Adrenal gland (tissue), 5 donors: Measurements from ENCODE around the gene C18orf63.

Experiments used
- POLR2A ChIP-seq, 2 donors: fragments of 450-650 bp; IDR thresholded peaks; one replicate each; pipeline ENCODE4 v1.6.1; 2017; ENCODE audit warnings: antibody characterized with exemption in 2 of 2, mild to moderate bottlenecking in 2 of 2, moderate library complexity in 1 of 2
- TF ChIP-seq, protein P1 (sequence below), 6 experiments: fragments of 450-650 bp in 4 of 6; fragments of 200-600 bp in 2 of 6; sonication (generic) in 1 of 6; IDR thresholded peaks; 1 replicate in 5 of 6; 2 replicates in 1 of 6; pipeline versions ENCODE4 v1.5.1 to v1.8.0; 2016 to 2021; ENCODE audit warnings: antibody characterized with exemption in 6 of 6, mild to moderate bottlenecking in 2 of 6, moderate library complexity in 1 of 6
- donor health status: DM: no; HTN: no; CAD: no.

GRCh38 chr18:74314759-74315463 is 728 bp upstream of the C18orf63 start:
- TF ChIP-seq, protein P1, sequence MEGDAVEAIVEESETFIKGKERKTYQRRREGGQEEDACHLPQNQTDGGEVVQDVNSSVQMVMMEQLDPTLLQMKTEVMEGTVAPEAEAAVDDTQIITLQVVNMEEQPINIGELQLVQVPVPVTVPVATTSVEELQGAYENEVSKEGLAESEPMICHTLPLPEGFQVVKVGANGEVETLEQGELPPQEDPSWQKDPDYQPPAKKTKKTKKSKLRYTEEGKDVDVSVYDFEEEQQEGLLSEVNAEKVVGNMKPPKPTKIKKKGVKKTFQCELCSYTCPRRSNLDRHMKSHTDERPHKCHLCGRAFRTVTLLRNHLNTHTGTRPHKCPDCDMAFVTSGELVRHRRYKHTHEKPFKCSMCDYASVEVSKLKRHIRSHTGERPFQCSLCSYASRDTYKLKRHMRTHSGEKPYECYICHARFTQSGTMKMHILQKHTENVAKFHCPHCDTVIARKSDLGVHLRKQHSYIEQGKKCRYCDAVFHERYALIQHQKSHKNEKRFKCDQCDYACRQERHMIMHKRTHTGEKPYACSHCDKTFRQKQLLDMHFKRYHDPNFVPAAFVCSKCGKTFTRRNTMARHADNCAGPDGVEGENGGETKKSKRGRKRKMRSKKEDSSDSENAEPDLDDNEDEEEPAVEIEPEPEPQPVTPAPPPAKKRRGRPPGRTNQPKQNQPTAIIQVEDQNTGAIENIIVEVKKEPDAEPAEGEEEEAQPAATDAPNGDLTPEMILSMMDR (IDR thresholded peaks at IDR 0.05) = no peak
- no peak for TF ChIP-seq POLR2A (IDR thresholded peaks at IDR 0.05)
